Skeletal muscle cell (primary cell): ENCODE data around the gene NEO1.
"Not testable (repeated sequence)": the region's sequence is repeated elsewhere in the genome, so short reads cannot be mapped to it uniquely, and the experiment has no call there.

ENCODE experiments used
- DNase-seq: peaks from one replicate; pipeline ENCODE4 v3.0.0-alpha.2; 2010; ENCODE audit warnings: low read depth
- H3K4me3 ChIP-seq: 2 replicates; pipeline ENCODE4 v1.5.1; 2011; ENCODE audit warnings: low read depth, mild to moderate bottlenecking, control low read depth, low read length, moderate library complexity

Gene NEO1

DNA sequence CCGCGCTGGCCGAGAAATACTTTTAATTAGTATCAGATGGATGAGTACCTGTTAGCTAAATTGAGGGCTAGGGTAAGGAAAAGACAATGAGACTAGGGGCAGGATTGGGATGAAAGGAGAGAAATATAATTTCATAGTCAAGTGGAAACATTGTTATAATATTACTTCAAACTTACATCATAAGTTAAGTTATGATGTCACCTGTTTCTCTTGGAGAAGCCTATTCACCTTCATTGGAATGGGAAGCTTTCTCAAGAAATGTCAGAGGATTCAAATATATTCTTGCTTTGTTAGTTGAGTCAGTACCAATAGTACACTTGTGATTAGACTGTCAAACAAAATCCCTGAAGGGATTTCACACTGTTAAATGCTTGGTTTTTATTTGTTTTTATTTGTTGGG is 116.2 kb downstream of the NEO1 start:
- DNase-seq: no peak
- H3K4me3 ChIP-seq: no peak overlapping the region

DNA sequence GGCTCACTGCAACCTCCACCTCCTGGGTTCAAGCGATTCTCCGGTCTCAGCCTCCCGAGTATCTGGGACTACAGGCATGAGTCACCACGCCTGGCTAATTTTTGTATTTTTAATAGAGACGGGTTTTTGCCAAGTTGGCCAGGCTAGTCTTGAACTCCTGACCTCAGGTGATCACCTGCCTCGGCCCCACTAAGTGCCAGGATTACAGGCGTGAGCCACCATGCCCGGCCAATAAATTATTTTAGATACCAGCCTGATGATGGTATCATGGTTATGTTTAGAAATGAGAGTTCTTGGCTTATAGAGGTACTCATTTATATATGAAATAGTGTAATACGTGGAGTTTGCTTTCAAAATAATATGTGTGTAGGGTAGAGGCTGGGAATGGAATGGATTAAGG is 119.4 kb downstream of the NEO1 start:
- no peak for DNase-seq
- no peak overlapping the region for H3K4me3 ChIP-seq

DNA sequence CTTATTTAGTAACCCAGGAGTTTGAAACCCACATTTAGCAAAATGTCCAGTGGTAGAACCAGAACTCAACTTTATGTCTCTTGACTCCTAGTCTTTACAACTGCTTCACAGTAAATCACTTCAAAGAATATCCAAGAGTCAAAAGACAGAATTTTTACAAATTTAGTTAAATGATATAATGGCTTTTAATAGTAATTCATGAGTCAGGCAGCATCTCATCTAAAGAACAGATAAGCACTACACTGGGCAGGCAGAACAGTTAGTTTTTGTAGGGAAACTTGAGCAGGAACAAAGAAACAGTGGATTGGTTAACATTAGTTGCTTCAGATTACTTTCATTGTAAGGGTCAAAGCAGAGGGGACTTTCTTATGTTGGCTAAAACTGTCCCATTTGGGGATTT is 120.2 kb downstream of the NEO1 start:
- no peak overlapping the region for H3K4me3 ChIP-seq
- no peak for DNase-seq

DNA sequence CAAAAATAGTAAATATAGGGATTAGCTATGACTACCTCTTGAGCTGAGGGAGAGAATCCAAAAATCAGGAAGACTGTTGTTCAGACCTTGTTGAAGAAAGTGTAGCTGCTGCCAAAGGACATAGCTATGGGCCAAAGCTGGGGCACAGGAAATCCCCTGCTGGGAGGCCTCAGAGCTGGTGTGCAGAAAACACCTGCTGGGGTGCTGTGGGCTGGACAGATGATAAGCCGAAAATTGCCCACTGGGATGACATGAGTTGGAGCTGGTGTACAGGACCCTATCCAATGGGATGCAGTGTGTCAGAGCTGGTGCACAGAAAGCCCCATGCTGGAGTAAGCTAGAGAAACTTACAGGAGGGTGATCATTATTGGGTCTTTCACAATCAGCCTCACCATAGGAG is 121.9 kb downstream of the NEO1 start:
- no peak overlapping the region for H3K4me3 ChIP-seq
- no peak for DNase-seq

DNA sequence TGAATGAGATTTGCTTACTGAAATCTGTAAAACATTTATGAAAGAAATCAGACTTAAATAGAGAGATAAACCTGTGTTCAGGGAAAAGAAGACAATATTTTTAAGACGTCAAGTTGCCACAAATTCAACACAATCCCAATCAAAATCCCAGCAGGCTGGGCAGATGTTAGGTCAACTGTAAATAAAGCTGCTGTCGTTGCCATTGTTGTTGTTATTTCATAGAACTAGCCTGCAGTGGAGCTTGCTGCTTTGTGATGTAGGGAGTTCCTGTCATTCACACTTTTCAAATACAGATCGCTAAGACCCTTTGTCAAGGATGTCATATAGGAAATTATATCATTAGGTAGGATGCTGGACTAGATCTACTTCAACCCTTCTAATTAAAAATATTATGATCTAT is 123.1 kb downstream of the NEO1 start:
- no peak overlapping the region for H3K4me3 ChIP-seq
- no peak for DNase-seq

DNA sequence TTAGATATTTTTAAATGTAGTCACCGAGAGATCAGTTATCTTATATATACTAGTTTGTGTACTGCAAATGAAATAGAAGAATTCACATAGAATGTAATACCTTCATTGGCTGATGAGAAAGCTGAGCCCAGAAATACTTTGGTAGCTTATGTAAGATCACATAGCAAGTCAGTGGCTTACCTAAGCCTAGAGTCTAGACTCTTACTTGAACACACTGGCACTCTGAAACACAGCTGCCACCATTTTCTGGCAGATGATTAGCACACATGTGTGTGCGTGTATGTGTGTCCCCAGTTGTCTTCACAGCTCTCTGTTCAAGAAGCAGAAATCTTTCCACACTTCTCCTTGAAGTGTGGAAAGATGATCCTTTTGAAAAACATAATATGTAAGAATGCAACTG is 124.3 kb downstream of the NEO1 start:
- no peak overlapping the region for H3K4me3 ChIP-seq
- no peak for DNase-seq

DNA sequence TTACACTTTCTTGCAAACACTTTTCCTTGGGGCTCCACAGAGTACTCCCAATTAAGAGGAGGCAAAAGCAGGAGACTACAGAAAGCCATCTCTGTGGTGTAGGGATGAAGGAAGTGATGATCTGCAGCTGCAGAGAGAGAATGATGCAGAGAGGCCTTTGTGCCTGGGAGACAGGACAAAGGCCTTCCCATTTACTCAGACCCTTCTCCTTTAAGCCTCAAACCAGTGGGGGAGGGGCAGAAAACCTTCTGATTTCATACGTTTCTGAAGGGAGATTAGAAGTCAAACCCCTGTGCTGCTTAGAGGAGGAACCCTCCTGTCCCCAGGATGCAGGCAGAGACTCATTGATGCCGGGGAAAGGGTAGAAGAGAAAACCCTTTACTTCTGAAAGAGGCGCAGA is 130.8 kb downstream of the NEO1 start:
- DNase-seq: no peak
- H3K4me3 ChIP-seq: no peak overlapping the region

DNA sequence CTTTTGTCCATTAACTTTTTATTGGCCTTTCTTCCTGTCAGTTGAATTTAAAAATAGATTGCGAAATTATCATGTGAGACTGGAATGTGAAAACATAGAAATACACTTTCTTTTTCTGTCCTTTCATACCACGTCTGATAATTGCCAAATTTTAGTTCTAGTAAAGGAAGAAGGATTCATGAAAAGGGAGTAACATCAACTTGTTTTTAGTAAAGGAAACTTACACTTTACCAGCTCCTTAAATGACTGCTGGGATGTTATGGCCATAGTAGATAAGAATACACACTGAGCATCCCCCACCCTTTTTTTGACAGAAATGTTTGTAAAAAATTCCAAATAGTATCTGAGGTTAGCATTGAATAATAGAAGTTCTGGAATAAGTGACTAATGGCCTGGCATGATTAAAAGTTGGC is 137.9 kb downstream of the NEO1 start:
- no peak for DNase-seq
- no peak overlapping the region for H3K4me3 ChIP-seq

DNA sequence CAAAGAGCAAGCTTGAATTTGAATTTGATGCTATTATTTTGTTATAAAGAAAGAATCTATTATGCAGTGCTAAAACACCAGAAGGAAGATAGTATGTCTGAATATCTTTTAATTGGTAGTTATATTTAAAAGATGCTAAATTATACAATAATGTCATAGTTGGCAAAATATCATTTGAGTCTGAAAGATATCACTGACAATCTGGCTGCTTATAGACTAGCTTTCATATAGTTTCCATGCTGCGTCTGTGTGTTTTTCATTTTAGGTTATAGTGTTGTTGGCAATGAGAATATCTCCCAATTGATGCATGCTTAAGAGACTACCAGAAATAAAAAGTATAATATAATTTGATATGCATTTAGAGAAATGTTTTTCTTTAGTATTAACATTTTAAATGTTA is 142.9 kb downstream of the NEO1 start:
- no peak for DNase-seq
- H3K4me3 ChIP-seq: no peak overlapping the region

DNA sequence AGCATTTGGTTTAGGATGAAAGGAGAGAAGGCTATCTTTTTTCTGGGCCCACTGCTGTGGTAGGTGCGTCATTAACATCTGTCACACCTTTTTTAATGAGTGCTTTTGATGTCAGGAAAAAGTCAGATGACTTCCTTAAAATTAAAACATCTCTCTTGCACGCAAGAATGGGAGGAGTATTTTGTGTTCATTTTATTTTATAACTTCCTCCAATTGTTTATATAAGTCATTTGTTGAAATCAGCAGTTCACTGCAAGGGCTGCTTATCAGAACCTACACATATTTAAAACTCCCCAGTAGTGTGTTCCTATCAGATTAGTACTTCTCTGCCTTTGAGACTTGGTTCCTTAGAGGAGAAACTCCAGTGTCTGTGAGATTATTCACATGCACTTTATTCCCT is 143.8 kb downstream of the NEO1 start:
- no peak overlapping the region for H3K4me3 ChIP-seq
- no peak for DNase-seq

DNA sequence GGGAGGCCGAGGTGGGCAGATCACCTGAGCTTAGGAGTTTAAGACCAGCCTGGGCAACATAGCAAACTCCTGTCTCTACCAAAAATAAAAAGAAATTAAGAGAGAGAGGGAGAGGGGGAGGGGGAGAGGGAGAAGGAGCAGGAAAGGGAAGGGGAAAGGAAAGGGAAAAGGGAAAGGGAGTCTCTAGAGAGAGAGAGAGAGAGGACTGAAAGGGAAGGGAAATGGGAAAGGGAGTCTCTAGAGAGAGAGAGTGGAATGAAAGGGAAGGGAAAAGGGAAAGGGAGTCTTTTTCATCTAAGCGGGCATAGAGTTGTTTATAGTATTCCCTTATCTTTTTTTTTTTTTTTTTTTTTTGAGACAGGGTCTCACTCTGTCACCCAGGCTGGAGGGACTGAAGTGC is 148.1 kb downstream of the NEO1 start:
- H3K4me3 ChIP-seq: no peak overlapping the region
- no peak for DNase-seq

DNA sequence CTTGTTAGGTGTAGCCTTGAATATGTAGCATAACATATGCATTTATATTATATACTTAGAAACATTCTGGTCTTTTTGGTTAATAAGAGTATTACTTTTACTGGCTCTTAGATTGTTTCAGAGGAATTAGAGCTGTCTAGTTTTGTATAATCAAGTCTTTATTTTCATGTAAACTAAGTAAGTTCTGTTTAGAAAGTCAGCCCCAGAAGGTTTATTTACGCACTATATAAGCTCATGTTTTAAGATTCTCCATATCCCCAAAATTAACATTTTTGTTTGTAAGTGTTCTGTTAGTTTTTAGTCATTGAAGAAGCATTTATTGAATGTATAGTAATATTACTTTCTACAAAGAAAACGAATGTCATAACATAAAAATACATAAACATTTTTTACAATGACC is 158.4 kb downstream of the NEO1 start:
- no peak overlapping the region for H3K4me3 ChIP-seq
- no peak for DNase-seq

DNA sequence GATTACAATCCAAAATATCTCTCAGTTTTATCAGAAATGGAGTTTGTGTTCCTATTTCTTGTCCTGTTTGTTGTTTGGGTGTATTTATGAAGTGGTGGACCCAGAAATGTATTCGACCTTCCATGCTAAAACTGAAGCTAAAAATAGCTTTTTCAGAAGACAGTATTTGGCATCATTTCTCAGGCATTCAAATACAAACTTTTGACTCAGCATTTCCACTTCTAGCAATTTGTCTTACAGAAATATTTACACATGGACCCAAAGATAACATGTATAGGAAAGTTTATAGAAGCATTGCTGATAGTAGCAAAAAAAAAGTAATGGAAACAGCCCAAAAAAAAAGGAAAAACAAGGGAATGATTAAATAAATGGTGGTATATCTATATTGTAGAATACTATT is 160.2 kb downstream of the NEO1 start:
- DNase-seq: no peak

DNA sequence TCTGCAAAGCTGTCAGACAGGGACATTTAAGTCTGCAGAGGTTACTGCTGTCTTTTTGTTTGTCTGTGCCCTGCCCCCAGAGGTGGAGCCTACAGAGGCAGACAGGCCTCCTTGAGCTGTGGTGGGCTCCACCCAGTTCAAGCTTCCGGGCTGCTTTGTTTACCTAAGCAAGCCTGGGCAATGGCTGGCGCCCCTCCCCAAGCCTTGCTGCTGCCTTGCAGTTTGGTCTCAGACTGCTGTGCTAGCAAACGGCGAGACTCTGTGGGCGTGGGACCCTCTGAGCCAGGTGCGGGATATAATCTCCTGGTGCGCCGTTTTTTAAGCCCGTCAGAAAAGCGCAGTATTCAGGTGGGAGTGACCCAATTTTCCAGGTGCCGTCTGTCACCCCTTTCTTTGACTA is 169.2 kb downstream of the NEO1 start:
- not testable (repeated sequence) for DNase-seq, H3K4me3 ChIP-seq

More for the DNA sequence above, 160.2 kb downstream of the NEO1 start:
- no peak overlapping the region for H3K4me3 ChIP-seq

DNA sequence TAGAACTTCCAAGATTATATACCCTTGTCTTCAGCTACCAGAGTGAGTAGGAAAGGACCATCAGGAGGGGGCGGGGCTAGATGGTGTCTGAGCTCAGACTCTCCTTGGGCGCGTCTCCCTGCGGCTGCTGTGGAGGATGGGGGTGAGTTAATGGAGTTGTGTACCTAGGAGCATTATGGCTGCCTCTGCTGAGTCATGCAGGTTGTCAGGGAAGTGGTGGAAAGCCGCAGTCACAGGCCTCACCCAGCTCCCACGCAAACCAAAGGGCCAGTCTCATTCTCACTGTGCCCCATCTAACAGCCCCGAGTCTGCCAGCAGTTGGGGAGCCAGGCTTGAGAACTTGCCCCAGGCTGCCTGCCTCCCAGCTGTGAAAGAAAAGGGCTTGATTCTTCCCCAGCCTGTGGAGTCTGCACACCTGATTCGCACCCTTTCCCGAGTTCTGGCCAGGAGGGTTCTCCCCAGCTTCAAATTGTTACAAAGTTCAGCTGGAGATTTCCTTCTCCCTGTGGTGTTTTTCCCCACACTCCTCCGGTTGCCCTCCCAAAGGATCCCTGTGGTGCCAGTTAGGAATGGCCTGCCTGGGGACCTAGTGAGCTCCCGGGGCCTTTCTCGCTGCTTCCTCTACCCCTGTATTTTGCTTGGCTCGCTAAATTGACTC is 173.2 kb downstream of the NEO1 start:
- H3K4me3 ChIP-seq: no peak overlapping the region
- no peak for DNase-seq

DNA sequence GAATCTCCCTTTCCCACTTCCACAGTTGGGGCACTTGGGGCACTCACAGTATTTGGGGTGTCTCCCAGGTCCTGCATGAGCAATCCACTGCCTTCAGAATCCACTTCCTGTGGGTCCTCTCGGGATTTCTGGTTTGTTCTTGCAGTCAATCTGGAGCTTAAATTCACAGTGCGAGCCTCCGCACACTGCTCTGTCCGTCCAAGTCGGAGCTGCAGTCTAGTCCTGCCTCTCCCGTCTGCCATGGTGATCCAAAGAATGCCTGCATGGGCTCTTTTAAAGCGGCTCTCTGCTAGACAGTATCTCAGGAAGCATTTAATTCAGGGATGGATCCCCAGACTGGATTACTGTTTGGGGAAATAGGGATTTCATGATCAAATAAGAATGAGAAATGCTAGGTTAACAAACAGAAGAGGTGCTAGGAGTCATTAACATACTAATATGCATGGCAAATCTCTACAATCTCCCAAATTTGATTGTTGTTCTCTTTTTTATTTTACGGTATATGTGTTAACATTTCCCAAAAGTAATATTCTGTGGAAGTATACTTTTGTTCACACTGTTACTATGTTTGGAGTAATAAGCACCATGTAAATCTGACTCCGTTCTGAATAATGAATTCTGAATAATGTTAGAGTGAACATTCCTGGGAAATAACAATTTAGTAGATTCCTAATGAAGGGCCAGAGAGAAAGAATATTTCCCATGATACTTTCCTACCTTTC is 174.0 kb downstream of the NEO1 start:
- H3K4me3 ChIP-seq: no peak overlapping the region
- peak; percentile 9 for DNase-seq

DNA sequence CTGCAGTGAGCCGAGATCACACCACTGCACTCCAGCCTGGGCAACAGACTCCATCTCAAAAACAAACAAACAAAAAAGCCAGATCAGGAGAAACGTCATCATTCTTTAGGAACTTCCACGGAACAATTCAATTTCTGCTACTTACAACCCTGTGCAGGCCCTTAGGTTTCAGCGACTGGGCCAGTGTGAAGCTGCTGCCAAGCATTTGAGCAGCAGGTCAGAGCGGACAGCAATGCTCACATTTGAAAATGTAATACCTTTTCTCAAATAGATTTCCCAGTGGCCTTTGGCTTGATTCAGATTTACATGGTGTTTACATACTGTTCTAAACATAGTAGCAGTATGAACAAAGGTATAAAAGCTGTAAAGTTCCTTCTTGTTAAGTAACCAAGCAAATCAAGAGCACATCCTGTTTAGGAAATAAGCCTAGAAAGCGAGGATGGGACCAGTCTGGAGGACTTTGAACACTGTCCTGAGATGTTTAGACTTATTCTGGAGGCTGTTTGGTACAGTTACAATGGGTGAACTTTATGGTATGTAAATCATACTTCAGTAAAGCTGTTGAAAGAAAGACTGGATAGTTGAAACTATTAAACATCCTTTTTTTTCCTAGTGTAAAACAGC is 175.3 kb downstream of the NEO1 start:
- no peak overlapping the region for H3K4me3 ChIP-seq
- no peak for DNase-seq

DNA sequence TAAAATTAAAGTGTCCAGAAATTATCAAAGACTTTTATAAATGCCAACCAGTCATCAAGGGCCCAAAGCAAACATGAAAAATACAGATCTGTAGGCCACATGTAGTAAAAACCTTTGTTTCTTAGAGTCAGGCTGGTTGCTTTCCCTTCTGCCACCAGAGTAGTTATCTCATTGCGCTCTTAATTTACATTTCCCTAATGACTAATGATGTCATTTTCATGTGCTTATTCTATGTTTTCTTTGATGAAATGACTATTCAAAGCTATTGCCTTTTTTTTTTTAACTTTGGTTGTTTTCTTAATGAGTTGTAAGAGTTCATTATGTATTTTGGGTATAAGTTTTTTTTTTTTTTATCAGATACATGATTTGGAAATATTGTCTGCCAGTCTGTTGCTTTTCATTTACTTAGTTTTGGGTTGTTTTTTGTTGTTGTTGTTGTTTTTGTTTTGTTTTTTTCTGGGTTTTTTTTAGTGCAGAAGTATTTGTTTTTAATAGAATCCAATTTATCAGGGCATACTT is 175.9 kb downstream of the NEO1 start:
- DNase-seq: no peak
- H3K4me3 ChIP-seq: no peak overlapping the region

DNA sequence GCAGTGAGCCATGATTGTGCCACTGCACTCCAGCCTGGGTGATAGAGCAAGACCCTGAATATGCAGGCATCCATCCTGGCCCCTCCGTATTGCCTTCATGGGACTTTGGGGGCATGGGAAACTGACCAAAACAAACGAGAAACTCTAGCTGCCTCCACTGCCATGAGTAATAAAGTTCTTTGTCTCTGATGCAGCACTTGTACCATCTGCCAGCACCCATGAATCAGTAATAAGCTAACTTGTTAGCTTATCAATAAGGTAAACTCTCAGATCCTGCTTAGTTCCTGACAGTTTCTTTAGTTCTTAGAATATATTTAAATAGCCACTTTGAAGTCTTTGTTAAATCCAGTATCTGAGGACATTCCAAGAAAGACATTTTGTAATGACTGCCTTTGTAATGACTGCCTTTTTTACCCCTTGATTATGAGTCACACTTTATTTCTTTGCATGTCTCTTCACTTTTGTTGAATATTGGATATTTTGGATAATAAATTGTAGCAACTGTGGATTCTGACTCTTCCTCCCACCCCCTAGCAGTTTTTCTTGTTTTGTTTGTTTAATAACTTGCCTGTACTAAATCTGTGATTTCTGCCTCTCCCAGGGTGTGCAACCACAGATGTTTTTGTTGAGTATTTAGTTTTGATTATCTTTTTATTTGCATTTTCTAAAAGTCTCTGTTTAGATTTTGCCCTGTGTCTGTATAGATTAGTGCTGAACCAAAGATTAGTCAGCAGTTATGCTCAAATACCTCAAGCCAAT is 179.6 kb downstream of the NEO1 start:
- no peak overlapping the region for H3K4me3 ChIP-seq
- DNase-seq: no peak

DNA sequence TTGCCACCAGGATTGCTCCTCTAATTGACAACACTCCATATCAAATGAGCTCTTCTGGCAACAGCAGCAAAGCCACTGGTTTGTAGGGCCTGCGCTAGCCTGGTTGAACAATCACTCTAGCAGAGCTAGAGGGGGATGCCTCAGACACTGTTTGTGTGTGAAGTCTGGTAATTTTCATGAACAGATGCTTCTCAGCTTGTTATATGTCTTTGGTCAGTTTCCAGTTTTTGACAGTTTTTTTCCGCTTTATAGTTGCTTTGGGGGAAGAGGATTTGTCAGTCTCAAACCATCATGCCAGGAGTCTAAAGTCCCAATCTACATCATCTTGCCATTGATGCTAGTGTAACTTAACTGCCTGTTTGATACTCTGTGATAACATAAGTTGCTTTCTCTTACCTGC is 180.5 kb downstream of the NEO1 start:
- DNase-seq: no peak
- H3K4me3 ChIP-seq: no peak overlapping the region
